ENCODE measurements around the gene NCAM1.

The NCAM1 gene

GRCh38 chr11:113059548-113059947, 98.3 kb downstream of the NCAM1 start:
- Histone ChIP-seq H3K27me3 (ENCODE audit: control insufficient read depth, insufficient read depth, low read length) (no peaks in the 10 kb centered on the region), H3K27ac (ENCODE audit: low read depth, low read length) (no peak overlapping the region), H3K36me3 (ENCODE audit: control insufficient read depth, insufficient read depth, low read length) (no peaks in the 10 kb centered on the region), H3K9ac (ENCODE audit: low read length) (no peak overlapping the region), H3K9me3 (ENCODE audit: control insufficient read depth, insufficient read depth, low read depth, low read length) (no peaks in the 10 kb centered on the region), H3K4me3 (ENCODE audit: low read depth, low read length) (no peak overlapping the region), H3K4me1 (ENCODE audit: control insufficient read depth, insufficient read depth, low read length) (no peaks in the 10 kb centered on the region)

GRCh38 chr11:113065330-113065729, 104.1 kb downstream of the NCAM1 start:
- no peak overlapping the region for H3K27ac ChIP-seq (ENCODE audit: low read depth, low read length)
- no peak overlapping the region for H3K4me3 ChIP-seq (ENCODE audit: low read depth, low read length)
- H3K4me1 ChIP-seq (ENCODE audit: control insufficient read depth, insufficient read depth, low read length) = no peaks in the 10 kb centered on the region

GRCh38 chr11:113072237-113072858, 111.1 kb downstream of the NCAM1 start:
- no peak overlapping the region for H3K4me3 ChIP-seq (ENCODE audit: low read depth, low read length)
- H3K36me3 ChIP-seq (ENCODE audit: control insufficient read depth, insufficient read depth, low read length) = no peaks in the 10 kb centered on the region
- no peak overlapping the region for H3K27ac ChIP-seq (ENCODE audit: low read depth, low read length)
- no peaks in the 10 kb centered on the region for H3K27me3 ChIP-seq (ENCODE audit: control insufficient read depth, insufficient read depth, low read length)
- 0 out of 2 replicates have a peak, but pooled peaks cover 3% of the 10 kb centered on the region for H3K4me1 ChIP-seq (ENCODE audit: control insufficient read depth, insufficient read depth, low read length)
- no peaks in the 10 kb centered on the region for H3K9me3 ChIP-seq (ENCODE audit: control insufficient read depth, insufficient read depth, low read depth, low read length)
- H3K9ac ChIP-seq (ENCODE audit: low read length) = no peak overlapping the region

More at GRCh38 chr11:113065330-113065729, 104.1 kb downstream of the NCAM1 start:
- no peaks in the 10 kb centered on the region for H3K36me3 ChIP-seq (ENCODE audit: control insufficient read depth, insufficient read depth, low read length)
- H3K9me3 ChIP-seq (ENCODE audit: control insufficient read depth, insufficient read depth, low read depth, low read length) = no peaks in the 10 kb centered on the region
- H3K9ac ChIP-seq (ENCODE audit: low read length) = no peak overlapping the region
- H3K27me3 ChIP-seq (ENCODE audit: control insufficient read depth, insufficient read depth, low read length) = no peaks in the 10 kb centered on the region

- Histone ChIP-seq H3K4me1 (ENCODE audit: control insufficient read depth, insufficient read depth, low read length) (0 out of 2 replicates have a peak, but pooled peaks cover 3% of the 10 kb centered on the region), H3K9ac (ENCODE audit: low read length) (no peak overlapping the region), H3K27me3 (ENCODE audit: control insufficient read depth, insufficient read depth, low read length) (no peaks in the 10 kb centered on the region), H3K4me3 (ENCODE audit: low read depth, low read length) (no peak overlapping the region), H3K27ac (ENCODE audit: low read depth, low read length) (no peak overlapping the region), H3K9me3 (ENCODE audit: control insufficient read depth, insufficient read depth, low read depth, low read length) (no peaks in the 10 kb centered on the region), H3K36me3 (ENCODE audit: control insufficient read depth, insufficient read depth, low read length) (no peaks in the 10 kb centered on the region)
These were observed 112.2 kb downstream of the NCAM1 start for GRCh38 chr11:113073290-113073953.

GRCh38 chr11:113075586-113076095, 114.4 kb downstream of the NCAM1 start:
- H3K9me3 ChIP-seq (ENCODE audit: control insufficient read depth, insufficient read depth, low read depth, low read length) = no peaks in the 10 kb centered on the region
- H3K27ac ChIP-seq (ENCODE audit: low read depth, low read length) = no peak overlapping the region
- no peaks in the 10 kb centered on the region for H3K36me3 ChIP-seq (ENCODE audit: control insufficient read depth, insufficient read depth, low read length)
- no peak overlapping the region for H3K4me3 ChIP-seq (ENCODE audit: low read depth, low read length)
- H3K27me3 ChIP-seq (ENCODE audit: control insufficient read depth, insufficient read depth, low read length) = no peaks in the 10 kb centered on the region
- H3K4me1 ChIP-seq (ENCODE audit: control insufficient read depth, insufficient read depth, low read length) = 0 out of 2 replicates have a peak, but pooled peaks cover 3% of the 10 kb centered on the region
- H3K9ac ChIP-seq (ENCODE audit: low read length) = no peak overlapping the region

- Histone ChIP-seq H3K4me1 (ENCODE audit: control insufficient read depth, insufficient read depth, low read length) (0 out of 2 replicates have a peak, but pooled peaks cover 3% of the 10 kb centered on the region), H3K27ac (ENCODE audit: low read depth, low read length) (no peak overlapping the region), H3K4me3 (ENCODE audit: low read depth, low read length) (no peak overlapping the region), H3K36me3 (ENCODE audit: control insufficient read depth, insufficient read depth, low read length) (no peaks in the 10 kb centered on the region), H3K27me3 (ENCODE audit: control insufficient read depth, insufficient read depth, low read length) (no peaks in the 10 kb centered on the region), H3K9me3 (ENCODE audit: control insufficient read depth, insufficient read depth, low read depth, low read length) (no peaks in the 10 kb centered on the region), H3K9ac (ENCODE audit: low read length) (no peak overlapping the region)
These were observed 116.2 kb downstream of the NCAM1 start for GRCh38 chr11:113077379-113077778.

GRCh38 chr11:113082341-113082955, 121.2 kb downstream of the NCAM1 start:
- no peaks in the 10 kb centered on the region for H3K9me3 ChIP-seq (ENCODE audit: control insufficient read depth, insufficient read depth, low read depth, low read length)
- peaks cover 21% of the 10 kb centered on the region; the same call in 1 of the 2 replicates for H3K27me3 ChIP-seq (ENCODE audit: control insufficient read depth, insufficient read depth, low read length)
- no peak overlapping the region for H3K4me3 ChIP-seq (ENCODE audit: low read depth, low read length)
- H3K4me1 ChIP-seq (ENCODE audit: control insufficient read depth, insufficient read depth, low read length) = peaks cover 10% of the 10 kb centered on the region
- H3K27ac ChIP-seq (ENCODE audit: low read depth, low read length) = no peak overlapping the region
- no peak overlapping the region for H3K9ac ChIP-seq (ENCODE audit: low read length)
- no peaks in the 10 kb centered on the region for H3K36me3 ChIP-seq (ENCODE audit: control insufficient read depth, insufficient read depth, low read length)

- Histone ChIP-seq H3K4me3 (ENCODE audit: low read depth, low read length) (no peak overlapping the region), H3K27ac (ENCODE audit: low read depth, low read length) (no peak overlapping the region), H3K36me3 (ENCODE audit: control insufficient read depth, insufficient read depth, low read length) (no peaks in the 10 kb centered on the region), H3K27me3 (ENCODE audit: control insufficient read depth, insufficient read depth, low read length) (peaks cover 26% of the 10 kb centered on the region; the same call in 1 of the 2 replicates), H3K4me1 (ENCODE audit: control insufficient read depth, insufficient read depth, low read length) (peaks cover 20% of the 10 kb centered on the region), H3K9ac (ENCODE audit: low read length) (no peak overlapping the region), H3K9me3 (ENCODE audit: control insufficient read depth, insufficient read depth, low read depth, low read length) (no peaks in the 10 kb centered on the region)
These were observed 122.4 kb downstream of the NCAM1 start for GRCh38 chr11:113083571-113083970.

- Histone ChIP-seq H3K9ac (ENCODE audit: low read length) (no peak overlapping the region), H3K9me3 (ENCODE audit: control insufficient read depth, insufficient read depth, low read depth, low read length) (no peaks in the 10 kb centered on the region), H3K4me1 (ENCODE audit: control insufficient read depth, insufficient read depth, low read length) (peaks cover 20% of the 10 kb centered on the region), H3K4me3 (ENCODE audit: low read depth, low read length) (no peak overlapping the region), H3K36me3 (ENCODE audit: control insufficient read depth, insufficient read depth, low read length) (no peaks in the 10 kb centered on the region), H3K27me3 (ENCODE audit: control insufficient read depth, insufficient read depth, low read length) (peaks cover 27% of the 10 kb centered on the region; the same call in 1 of the 2 replicates), H3K27ac (ENCODE audit: low read depth, low read length) (no peak overlapping the region)
These were observed 123.1 kb downstream of the NCAM1 start for GRCh38 chr11:113084297-113084696.

- Histone ChIP-seq H3K4me3 (ENCODE audit: low read depth, low read length) (no peak overlapping the region), H3K27me3 (ENCODE audit: control insufficient read depth, insufficient read depth, low read length) (peaks cover 38% of the 10 kb centered on the region; the same call in 1 of the 2 replicates), H3K9ac (ENCODE audit: low read length) (no peak overlapping the region), H3K27ac (ENCODE audit: low read depth, low read length) (no peak overlapping the region), H3K9me3 (ENCODE audit: control insufficient read depth, insufficient read depth, low read depth, low read length) (no peaks in the 10 kb centered on the region), H3K4me1 (ENCODE audit: control insufficient read depth, insufficient read depth, low read length) (peaks cover 22% of the 10 kb centered on the region), H3K36me3 (ENCODE audit: control insufficient read depth, insufficient read depth, low read length) (no peaks in the 10 kb centered on the region)
These were observed 124.2 kb downstream of the NCAM1 start for GRCh38 chr11:113085446-113085845.

GRCh38 chr11:113087706-113088105, 126.5 kb downstream of the NCAM1 start:
- Histone ChIP-seq H3K27ac (ENCODE audit: low read depth, low read length) (no peak overlapping the region), H3K27me3 (ENCODE audit: control insufficient read depth, insufficient read depth, low read length) (peaks cover 43% of the 10 kb centered on the region; the same call in 1 of the 2 replicates), H3K9ac (ENCODE audit: low read length) (no peak overlapping the region), H3K9me3 (ENCODE audit: control insufficient read depth, insufficient read depth, low read depth, low read length) (no peaks in the 10 kb centered on the region), H3K4me3 (ENCODE audit: low read depth, low read length) (no peak overlapping the region), H3K4me1 (ENCODE audit: control insufficient read depth, insufficient read depth, low read length) (peaks cover 23% of the 10 kb centered on the region), H3K36me3 (ENCODE audit: control insufficient read depth, insufficient read depth, low read length) (no peaks in the 10 kb centered on the region)
